HG03460 (cell line): ENCODE results near the gene UNC5A.
"Not testable (repeated sequence)": the region's sequence is repeated elsewhere in the genome, so short reads cannot be mapped to it uniquely, and the experiment has no call there.

ENCODE experiments used
- ATAC-seq: cut with Tn5 transposase; IDR thresholded peaks from one replicate; pipeline ENCODE4 v1.9.1; 2021; ENCODE audit not compliant: unreplicated experiment

Gene UNC5A

DNA sequence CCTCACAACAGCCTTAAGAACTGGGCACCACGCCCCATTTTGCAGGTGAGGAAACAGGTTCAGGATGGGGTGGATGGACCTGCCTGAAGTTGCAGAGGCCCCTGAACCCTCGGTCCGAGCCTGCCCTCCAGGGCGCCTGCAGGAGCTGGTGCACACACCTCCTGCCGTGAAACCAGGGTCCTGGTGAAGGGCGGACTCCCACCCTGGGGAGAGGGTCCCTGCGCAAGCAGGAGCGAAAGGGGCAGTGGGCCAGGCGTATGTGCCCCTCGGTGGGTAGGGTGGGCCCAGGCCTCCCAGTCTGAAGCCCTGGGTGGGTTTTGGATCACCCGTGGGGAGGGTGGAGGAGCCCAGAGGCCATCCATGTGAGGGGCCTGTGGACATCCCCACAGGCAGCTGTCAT lies 50.9 kb downstream of the UNC5A start:
- no peak for ATAC-seq

DNA sequence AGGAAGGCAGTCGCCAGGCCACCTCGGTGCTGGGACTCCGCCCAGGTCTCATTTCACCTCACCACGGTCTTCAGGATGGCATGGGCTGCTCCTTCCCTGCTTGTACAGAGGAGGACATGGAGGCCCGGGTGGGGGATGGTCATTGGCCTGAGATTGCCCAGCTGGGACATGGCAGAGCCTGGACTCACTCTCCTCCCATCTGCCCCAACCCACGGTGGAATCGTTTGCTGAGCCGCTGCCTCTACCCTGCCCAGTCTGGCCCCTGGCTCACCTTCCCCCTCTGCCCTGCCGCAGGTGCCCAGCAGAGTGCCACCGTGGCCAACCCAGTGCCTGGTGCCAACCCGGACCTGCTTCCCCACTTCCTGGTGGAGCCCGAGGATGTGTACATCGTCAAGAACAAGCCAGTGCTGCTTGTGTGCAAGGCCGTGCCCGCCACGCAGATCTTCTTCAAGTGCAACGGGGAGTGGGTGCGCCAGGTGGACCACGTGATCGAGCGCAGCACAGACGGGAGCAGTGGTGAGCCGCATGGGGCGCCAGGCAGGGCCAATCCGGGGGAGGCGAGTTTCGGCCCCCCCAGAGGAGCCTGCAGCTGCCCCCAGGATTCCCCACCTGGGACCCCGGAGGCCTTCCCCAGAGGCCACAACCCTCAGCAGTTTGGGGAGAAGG lies 52.1 kb downstream of the UNC5A start:
- ATAC-seq = no peak

DNA sequence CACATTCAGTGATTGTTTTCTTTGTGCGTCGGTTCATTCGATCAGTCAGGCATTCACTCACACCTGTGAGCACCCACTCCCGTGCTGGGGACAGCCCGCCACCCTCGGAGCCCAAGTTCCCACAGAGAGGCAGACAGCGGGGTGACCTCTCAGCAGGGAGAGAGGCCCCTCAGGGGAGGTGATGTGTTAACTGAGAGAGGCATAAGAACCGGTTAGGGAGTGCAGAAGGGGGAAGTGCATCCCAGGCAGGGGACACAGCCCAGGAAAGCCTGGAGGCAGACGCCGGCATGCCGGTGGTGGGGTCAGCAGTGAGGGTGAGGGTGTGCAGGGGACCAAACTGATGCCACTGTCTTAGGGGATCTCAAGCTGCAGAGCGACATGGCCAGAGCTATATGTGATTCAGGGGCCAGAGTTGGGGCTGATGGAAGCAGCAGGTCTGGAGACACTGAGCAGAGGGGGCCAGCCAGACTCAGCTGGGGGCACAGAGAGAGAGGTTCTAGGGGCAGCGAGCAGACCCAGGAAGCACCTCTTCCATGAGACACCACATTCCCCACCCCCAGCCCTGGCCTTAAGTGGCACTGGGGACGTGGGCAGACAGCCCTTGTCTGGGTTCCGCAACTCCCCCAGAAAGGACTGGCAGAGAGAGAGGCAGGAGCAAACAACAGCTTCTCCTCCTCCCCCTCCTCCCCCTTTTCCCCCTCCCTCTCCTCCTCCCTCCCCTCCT lies 52.8 kb downstream of the UNC5A start:
- ATAC-seq = no peak

DNA sequence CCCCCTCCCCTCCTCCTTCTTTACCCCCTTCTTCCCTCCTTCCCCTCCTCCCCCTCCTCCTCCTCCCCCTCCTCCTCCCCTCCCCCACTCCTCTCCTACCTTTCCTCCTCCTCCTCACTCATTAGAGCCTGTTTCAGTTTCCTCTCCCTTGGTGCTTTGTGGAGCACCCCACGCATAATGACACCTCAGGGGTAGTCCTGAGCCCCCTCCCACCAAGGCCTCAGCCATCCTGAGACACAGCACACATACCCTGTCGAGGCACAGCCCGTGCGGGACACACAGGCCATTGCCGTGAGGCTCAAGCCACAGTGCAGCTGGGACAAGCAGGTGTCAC lies 53.4 kb downstream of the UNC5A start:
- no peak for ATAC-seq

DNA sequence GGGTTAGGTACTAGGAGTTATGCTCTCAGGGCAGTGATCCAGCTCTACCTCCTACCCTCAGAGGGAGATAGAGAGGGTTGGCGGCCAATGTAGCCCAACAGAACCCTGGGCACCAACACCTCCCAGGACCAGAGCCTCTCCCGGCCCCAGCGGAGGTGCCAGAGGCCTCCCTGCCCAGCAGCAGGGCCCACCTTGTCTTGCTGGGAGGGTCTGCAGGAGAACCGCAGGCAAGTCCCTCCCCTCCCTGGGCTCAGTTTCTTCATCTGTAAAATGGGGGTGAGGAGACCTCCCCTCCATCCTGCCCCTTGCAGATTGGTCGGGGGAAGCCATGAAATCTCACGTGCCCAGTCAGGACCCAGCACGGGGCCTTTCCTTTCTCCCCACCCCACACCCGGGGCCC lies 54.4 kb downstream of the UNC5A start:
- no peak for ATAC-seq

DNA sequence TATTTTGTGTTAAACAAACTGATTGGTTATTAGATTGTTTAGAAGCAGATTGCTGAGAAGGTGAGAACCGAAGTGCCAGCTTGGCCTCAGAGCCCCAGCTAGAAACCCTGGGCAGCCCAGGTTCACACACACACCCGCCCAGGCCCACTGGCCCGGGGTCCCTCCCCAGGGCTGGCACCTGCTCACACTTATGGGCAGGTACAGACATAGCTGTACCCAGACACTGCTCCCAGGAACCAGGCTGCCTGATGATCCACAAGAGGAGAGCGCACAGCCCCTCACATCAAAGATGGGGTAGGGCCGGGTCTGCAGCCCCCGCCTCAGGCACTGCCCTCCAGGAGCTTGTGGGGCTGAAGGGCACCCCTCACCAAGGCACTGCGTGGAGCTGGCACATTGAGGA lies 55.6 kb downstream of the UNC5A start:
- ATAC-seq = no peak

DNA sequence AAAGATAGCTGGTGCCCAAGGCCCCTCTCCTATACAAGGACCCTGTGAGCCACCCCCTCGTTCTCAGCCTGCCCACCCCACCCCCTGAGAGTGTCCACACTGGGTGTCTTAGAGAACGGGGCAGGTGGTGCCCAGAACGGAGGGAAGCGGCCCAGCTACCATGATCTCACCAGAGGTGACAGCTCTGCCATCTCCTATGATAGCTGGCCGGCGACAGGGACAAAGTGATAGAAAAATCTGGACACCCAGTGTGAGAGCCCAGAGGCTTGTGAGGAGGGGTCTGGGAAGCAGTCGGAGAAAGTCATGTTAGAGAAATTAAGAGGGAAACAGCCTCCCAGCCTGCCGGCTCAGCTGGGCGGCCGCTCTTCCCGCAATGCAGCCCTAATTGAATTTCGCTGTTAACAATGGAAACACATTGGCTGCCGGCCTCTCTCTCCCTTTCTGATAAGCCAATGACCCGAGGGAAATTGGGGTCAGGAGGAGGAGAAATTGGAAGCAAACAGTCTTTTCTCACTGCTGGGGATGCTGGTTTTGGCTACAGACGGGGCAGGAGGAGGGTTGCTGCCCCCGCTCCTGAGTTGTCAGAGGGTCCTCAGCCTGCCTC lies 56.5 kb downstream of the UNC5A start:
- no peak for ATAC-seq

DNA sequence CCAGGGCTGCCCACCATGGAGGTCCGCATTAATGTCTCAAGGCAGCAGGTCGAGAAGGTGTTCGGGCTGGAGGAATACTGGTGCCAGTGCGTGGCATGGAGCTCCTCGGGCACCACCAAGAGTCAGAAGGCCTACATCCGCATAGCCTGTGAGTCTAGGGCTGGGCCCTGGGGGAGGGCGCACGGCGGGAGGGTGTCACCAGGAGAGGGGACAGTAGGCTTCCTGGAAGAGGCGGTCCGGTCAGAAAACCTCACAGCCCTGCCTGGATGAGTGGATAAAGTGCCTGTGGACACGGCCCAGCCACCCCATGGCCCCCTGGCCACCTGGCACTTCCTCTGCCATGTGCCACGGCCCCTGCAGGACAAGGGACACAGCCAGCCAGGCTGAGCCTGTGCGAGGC lies 57.8 kb downstream of the UNC5A start:
- no peak for ATAC-seq

DNA sequence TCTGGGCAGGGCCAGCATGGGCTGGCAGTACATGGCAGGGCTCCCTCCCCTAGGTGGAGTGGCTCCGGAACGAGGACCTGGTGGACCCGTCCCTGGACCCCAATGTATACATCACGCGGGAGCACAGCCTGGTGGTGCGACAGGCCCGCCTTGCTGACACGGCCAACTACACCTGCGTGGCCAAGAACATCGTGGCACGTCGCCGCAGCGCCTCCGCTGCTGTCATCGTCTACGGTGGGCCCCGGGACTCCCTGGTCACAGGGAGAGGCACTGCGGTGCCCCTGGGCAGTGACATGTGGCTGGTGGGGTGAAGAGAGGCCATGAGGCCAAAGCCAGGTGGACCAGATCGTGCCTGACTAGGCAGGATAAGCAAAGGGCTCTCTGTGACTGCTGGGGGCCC lies 58.4 kb downstream of the UNC5A start:
- no peak for ATAC-seq

DNA sequence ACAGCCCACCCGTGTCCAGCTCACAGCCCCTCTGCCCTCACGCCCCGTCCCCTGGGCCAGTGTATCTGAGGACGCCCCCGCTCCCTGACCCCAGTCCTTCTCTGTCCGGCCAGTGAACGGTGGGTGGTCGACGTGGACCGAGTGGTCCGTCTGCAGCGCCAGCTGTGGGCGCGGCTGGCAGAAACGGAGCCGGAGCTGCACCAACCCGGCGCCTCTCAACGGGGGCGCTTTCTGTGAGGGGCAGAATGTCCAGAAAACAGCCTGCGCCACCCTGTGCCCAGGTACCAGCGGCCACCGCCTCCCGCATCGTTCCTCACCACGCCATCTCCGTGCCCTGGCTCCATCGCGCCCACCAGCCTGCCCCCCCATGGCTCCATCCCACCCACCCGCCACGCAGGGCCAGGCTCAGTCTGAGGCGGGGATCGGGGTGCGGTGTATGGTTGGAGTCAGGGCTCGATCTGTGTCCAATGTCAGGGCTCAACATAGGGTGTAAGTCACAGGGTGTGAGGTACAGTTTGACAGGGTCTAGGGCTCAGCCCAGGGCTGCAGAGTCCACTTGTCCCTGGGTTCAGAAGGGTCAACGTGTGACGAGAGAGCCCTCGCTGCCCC lies 59.2 kb downstream of the UNC5A start:
- no peak for ATAC-seq

DNA sequence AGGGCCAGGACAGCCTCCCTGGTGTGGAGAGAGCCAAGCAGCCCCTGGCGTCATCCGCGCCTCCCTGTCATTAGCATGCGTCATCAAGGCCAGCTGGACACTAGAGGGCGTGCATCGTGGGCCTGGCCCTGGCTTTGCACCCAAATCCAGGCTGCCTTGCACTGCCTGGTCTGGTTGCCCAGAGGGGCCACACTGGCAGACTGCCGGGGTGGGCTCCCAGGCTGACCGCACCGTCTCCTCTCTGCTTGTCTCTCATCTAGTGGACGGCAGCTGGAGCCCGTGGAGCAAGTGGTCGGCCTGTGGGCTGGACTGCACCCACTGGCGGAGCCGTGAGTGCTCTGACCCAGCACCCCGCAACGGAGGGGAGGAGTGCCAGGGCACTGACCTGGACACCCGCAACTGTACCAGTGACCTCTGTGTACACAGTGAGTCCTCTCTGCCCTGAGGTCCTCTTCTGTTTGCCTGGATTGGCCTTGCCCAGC lies 59.8 kb downstream of the UNC5A start:
- ATAC-seq = no peak

DNA sequence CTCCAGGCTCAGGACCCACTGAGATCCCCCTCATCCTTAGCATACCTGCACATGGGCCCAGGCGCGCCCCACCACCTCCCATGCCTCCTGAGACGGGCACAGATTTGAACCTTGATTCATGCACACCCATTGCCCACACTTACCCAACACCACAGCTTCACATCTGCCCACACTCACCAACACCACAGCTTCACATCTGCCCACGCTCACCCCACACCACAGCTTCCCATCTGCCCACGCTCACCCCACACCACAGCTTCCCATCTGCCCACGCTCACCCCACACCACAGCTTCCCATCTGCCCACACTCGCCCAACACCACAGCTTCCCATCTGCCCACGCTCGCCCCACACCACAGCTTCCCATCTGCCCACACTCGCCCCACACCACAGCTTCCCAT lies 60.3 kb downstream of the UNC5A start:
- ATAC-seq = not testable (repeated sequence)

DNA sequence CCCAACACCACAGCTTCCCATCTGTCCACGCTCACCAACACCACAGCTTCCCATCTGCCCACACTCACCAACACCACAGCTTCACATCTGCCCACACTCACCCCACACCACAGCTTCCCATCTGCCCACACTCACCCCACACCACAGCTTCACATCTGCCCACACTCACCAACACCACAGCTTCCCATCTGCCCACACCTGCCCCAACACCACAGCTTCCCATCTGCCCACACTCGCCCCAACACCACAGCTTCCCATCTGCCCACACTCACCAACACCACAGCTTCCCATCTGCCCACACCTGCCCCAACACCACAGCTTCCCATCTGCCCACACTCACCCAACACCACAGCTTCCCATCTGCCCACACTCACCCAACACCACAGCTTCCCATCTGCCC lies 62.2 kb downstream of the UNC5A start:
- ATAC-seq = not testable (repeated sequence)

DNA sequence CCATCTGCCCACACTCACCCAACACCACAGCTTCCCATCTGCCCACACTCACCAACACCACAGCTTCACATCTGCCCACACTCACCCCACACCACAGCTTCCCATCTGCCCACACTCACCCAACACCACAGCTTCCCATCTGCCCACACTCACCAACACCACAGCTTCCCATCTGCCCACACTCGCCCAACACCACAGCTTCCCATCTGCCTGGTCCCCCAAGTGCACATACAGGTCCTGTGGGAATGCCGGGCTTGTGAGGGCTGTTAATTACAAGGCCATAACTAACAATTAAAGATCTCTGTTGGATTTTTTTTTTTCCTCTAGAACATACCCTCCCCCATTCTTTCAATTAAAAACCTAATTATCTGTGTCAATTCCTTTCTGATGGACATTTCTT lies 62.7 kb downstream of the UNC5A start:
- not testable (repeated sequence) for ATAC-seq

DNA sequence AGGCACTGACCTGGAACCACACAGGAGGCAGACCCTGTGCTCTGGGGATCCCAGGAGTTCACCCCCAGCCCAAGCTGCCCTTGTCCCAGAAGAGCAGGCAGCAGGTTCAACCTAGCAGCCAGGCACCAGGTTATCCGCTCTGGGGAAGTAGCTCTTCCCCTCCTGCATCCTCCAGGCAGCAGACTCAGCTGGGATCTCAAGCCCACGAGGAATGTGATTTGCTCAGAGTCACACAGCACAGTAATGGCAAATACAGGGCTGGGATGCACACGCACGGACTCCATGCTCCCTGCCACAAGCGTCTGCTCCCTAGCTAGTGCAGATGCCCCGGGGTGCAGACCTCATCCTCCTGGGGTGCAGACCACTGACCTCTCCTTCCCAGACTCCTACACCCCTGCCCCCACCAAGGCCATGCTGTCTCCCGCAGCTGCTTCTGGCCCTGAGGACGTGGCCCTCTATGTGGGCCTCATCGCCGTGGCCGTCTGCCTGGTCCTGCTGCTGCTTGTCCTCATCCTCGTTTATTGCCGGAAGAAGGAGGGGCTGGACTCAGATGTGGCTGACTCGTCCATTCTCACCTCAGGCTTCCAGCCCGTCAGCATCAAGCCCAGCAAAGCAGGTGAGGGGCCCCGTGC lies 63.3 kb downstream of the UNC5A start:
- no peak for ATAC-seq

DNA sequence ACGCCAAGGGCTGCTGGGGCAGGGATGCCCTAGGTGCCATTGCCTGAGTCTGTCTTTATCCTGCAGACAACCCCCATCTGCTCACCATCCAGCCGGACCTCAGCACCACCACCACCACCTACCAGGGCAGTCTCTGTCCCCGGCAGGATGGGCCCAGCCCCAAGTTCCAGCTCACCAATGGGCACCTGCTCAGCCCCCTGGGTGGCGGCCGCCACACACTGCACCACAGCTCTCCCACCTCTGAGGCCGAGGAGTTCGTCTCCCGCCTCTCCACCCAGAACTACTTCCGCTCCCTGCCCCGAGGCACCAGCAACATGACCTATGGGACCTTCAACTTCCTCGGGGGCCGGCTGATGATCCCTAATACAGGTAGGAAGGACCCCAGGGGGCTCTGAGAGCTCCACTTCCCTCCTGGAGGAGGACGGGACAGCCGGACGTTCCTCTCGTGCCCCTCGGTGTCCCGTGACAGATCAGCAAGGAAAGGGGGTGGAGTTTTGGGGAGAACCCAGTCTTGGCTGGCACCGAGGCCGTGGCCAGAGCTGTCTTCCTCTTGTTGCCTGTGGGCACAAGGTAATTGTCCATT lies 63.9 kb downstream of the UNC5A start:
- no peak for ATAC-seq

DNA sequence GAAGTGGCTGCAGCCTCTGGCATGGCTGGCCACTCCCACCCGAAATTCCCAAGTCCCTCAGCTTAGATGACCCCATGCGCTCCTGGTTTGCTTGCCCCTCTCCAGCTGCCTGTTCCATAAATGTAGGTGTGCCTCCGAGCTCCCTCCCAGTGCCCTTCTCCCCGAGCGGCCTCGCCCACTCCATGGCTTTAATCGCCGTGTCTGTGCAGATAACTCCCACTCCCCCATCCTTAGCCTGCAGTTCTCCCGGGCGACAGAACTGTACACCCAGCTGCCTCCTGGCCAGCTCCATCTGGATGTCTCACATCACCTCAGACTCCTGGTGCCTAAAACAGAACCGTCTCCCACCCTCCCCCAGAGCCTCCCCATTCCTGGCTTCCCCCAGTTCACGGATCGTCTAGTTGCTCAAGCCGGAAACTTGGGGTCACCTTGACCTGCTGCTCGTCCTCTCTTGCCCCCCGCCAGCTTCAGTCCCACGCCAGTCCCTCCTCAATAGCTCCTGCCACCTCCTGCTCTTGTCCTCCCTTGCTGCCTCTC lies 64.7 kb downstream of the UNC5A start:
- no peak for ATAC-seq

DNA sequence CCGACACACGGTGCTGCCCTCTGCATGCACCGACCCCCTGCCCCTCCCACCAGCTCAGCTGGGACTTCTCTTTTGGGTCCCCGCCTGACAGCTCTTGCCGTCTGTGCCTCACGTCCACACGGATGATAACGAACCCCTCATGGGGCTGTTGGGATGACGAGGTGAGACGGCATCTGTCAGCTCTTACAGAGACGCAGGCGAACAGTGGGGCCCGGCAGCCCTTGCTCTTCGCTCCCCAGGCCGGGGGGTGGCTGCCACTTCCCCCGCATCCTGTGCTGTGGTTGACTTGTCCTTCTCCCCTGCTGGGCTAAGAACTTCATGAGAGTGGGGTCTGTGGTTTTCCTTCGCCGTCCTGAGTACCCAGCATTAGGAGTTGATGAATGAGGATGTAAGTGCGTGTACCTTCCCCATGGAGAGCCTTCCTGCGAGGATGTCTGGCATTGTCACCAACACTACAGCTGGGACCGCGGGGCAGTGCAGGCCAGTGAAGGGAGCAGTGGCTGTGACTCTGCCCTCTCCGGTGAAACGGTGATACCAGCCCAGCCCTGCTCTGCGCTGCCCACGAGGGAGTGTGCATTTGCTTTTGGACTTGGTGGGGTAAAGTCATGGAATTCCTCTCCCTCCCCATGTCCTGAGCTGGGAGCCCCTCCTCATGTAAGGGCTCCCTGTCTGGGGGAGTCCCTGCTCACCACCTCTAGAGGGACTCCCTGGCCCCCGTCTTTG lies 65.6 kb downstream of the UNC5A start:
- ATAC-seq = no peak

DNA sequence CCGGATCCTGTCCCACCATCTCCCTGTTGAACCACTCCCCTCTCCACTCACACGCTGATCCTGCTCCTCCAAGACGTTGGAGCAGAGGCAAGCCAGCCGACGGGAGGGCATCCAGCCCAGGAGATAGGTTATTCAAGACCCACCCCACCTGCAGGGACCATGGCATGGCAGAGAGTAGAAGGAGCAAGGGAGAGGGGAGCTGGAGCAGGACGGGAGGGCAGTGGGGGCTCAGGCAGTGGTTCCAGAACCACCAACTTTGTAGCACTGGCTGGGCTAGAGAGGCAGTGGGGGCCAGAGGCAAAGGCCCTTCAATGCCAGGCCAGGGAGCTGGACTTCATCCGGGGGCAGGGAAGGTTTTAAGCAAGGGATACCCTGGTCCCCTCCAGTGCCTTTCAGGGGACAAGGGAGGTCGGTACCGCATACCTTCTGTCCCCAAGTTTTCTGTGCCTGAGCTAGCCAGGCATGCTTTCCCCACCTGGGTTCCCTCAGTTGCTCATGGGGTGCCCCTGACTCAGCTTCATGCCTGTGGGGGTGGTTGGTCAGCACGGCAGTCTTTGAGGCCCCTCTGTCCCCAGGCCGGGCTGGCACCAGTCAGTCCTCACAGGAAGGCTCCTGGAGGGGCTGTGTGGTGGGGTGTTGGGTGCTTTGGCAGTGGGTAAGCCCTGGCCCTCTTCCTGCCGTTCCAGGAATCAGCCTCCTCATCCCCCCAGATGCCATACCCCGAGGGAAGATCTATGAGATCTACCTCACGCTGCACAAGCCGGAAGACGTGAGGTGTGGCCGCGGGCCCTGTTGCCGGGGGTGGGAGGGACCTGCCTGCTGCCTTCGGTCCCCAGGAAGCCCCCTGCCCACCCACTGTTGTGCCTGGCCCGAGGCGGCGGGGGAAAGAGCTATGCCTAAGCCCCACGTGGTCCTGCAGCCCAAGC lies 66.4 kb downstream of the UNC5A start:
- no peak for ATAC-seq
